ENCODE measurements around the gene PPP1R1A.

Gene PPP1R1A

DNA sequence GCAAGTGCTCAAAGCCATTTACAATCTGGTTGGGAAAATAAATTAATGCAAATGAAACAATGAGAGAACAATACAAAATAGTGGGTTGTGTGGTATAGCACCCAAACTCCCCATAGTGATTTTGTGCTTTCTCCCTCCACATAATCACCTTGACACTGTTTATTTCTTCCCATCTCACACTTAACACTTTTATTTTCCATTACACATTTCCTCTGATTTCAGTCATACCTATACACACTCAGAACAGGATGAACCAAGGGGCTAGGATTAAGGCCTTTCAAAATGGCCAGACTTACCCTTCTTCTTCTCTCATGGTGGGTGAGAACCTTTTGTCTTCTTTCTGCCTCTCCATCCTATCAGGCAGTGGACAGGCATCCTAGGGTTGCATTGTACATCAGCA is 53.0 kb downstream of the PPP1R1A start:
- no peak for DNase-seq (ENCODE audit: low read depth, low spot score)

DNA sequence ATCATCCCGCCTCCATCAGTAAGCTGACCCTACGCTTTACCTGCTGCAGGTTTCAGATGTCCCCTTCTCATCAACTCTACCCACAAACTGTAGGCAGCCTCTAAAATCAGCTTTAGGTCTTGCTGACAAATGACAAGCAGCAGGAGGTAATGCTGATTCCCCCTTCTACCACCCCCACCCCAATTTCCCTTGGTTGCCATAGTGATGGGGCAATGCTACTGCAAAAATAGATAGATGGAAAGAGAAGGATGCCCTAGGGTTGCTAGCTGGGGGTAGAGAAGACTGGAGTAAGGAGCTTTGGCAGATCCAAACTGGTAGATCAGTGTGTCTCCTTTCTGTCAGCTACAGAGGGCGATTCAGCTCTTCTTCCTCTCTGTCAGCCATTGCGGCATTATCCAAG is 58.9 kb downstream of the PPP1R1A start:
- DNase-seq (ENCODE audit: low read depth, low spot score): no peak

Measured in iPS DF 19.7 (cell line).